GM23338 (cell line): ENCODE data around the gene STKLD1. TPM values are rescaled to one million over a fixed set of nuclear protein-coding genes. Genes with fewer than 3 reads are reported as not detected.
A peak's percentile ranks its signal among the peaks of the same experiment; 100 is the strongest.

Experiments used
- ATAC-seq: fragments of 200-7000 bp; cut with Tn5 transposase; 3 replicates; pipeline ENCODE4 v1.9.1; 2020
- DNase-seq: peaks from one replicate; pipeline ENCODE4 v3.0.0-alpha.2; 2015; ENCODE audit warnings: low spot score
- H2AFZ ChIP-seq: fragments of 200-600 bp; sonication (generic); 2 replicates; pipeline ENCODE4 v1.8.0; 2016; ENCODE audit warnings: antibody characterized with exemption, mild to moderate bottlenecking, moderate library complexity
- H3F3A ChIP-seq: fragments of 200-600 bp; sonication (generic); replicated peaks from 2 replicates; pipeline ENCODE4 v1.8.0; 2017; ENCODE audit warnings: antibody characterized with exemption, mixed run types, low read depth
- H3K27ac ChIP-seq: fragments of 200-600 bp; sonication (generic); 2 replicates; pipeline ENCODE4 v1.6.1; 2016; ENCODE audit warnings: low read depth
- H3K27me3 ChIP-seq: fragments of 200-600 bp; sonication (generic); 2 replicates; pipeline ENCODE4 v1.8.0; 2016; ENCODE audit warnings: mild to moderate bottlenecking, mixed run types, moderate library complexity; ENCODE audit not compliant: insufficient read depth
- H3K36me3 ChIP-seq: fragments of 200-600 bp; sonication (generic); 2 replicates; pipeline ENCODE4 v1.8.0; 2016; ENCODE audit warnings: mild to moderate bottlenecking; ENCODE audit not compliant: insufficient read depth
- H3K4me1 ChIP-seq: fragments of 200-600 bp; sonication (generic); 2 replicates; pipeline ENCODE4 v1.8.0; 2016; ENCODE audit warnings: mild to moderate bottlenecking, moderate library complexity; ENCODE audit not compliant: insufficient read depth
- H3K4me2 ChIP-seq: fragments of 200-600 bp; sonication (generic); 2 replicates; pipeline ENCODE4 v1.7.1; 2017; ENCODE audit warnings: mixed run types
- H3K4me3 ChIP-seq: fragments of 200-600 bp; sonication (generic); 2 replicates; pipeline ENCODE4 v1.6.1; 2016; ENCODE audit warnings: mixed run types
- H3K79me2 ChIP-seq: fragments of 200-600 bp; sonication (generic); replicated peaks from 2 replicates; pipeline ENCODE4 v1.8.0; 2017; ENCODE audit warnings: mild to moderate bottlenecking; ENCODE audit not compliant: insufficient read depth
- H3K9me2 ChIP-seq: fragments of 200-600 bp; sonication (generic); 2 replicates; pipeline ENCODE4 v1.8.0; 2017; ENCODE audit not compliant: insufficient read depth
- H4K20me1 ChIP-seq: fragments of 200-600 bp; sonication (generic); replicated peaks from 2 replicates; pipeline ENCODE4 v1.8.0; 2017; ENCODE audit warnings: mild to moderate bottlenecking; ENCODE audit not compliant: insufficient read depth
- H3K27ac Mint-ChIP-seq: 2 replicates; pipeline ENCODE4 v1.8.0; 2020; ENCODE audit warnings: inconsistent platforms, mild to moderate bottlenecking, moderate library complexity, mixed read lengths
- H3K27me3 Mint-ChIP-seq: 3 replicates; pipeline ENCODE4 v1.8.0; 2022; ENCODE audit warnings: low read depth, mild to moderate bottlenecking, moderate library complexity, mixed read lengths, inconsistent platforms; ENCODE audit not compliant: insufficient read depth, poor library complexity
- H3K36me3 Mint-ChIP-seq: 3 replicates; pipeline ENCODE4 v1.8.0; 2021; ENCODE audit warnings: low read depth, mild to moderate bottlenecking, inconsistent platforms, moderate library complexity, mixed read lengths
- H3K4me1 Mint-ChIP-seq: 3 replicates; pipeline ENCODE4 v1.8.0; 2020; ENCODE audit warnings: mild to moderate bottlenecking, inconsistent platforms, mixed read lengths
- H3K4me3 Mint-ChIP-seq: 3 replicates; pipeline ENCODE4 v1.8.0; 2021; ENCODE audit warnings: moderate library complexity, mild to moderate bottlenecking, inconsistent platforms, mixed read lengths
- H3K9me3 Mint-ChIP-seq: 3 replicates; pipeline ENCODE4 v1.8.0; 2020; ENCODE audit warnings: moderate library complexity, mild to moderate bottlenecking, inconsistent platforms, mixed read lengths
- CREB1 ChIP-seq: fragments of 250-450 bp; sonication (Bioruptor Pico); IDR thresholded peaks from 2 replicates; pipeline ENCODE4 v1.5.0; 2020; ENCODE audit warnings: low read depth, mild to moderate bottlenecking, moderate library complexity
- EZH2 ChIP-seq: fragments of 200-600 bp; sonication (generic); IDR thresholded peaks from one replicate; pipeline ENCODE4 v1.8.0; 2017; ENCODE audit warnings: antibody characterized with exemption, mild to moderate bottlenecking, low read depth; ENCODE audit not compliant: unreplicated experiment
- EZH2phosphoT487 ChIP-seq: fragments of 200-600 bp; sonication (generic); IDR thresholded peaks from one replicate; pipeline ENCODE4 v1.8.1; 2018; ENCODE audit warnings: antibody characterized with exemption; ENCODE audit not compliant: unreplicated experiment
- JUNB ChIP-seq: IDR thresholded peaks from one replicate; pipeline ENCODE4 v1.6.1; 2016; ENCODE audit warnings: antibody characterized with exemption; ENCODE audit not compliant: unreplicated experiment
- NANOG ChIP-seq: IDR thresholded peaks from 2 replicates; pipeline ENCODE4 v1.6.1; 2016; ENCODE audit warnings: antibody characterized with exemption, borderline replicate concordance
- POLR2AphosphoS5 ChIP-seq: IDR thresholded peaks from 2 replicates; pipeline ENCODE4 v1.6.1; 2016; ENCODE audit warnings: antibody characterized with exemption, low read depth
- STAT1 ChIP-seq: IDR thresholded peaks from one replicate; pipeline ENCODE4 v1.6.1; 2016; ENCODE audit warnings: antibody characterized with exemption; ENCODE audit not compliant: unreplicated experiment
- ZNF114 ChIP-seq: fragments of 250-450 bp; sonication (Bioruptor Pico); IDR thresholded peaks from 2 replicates; pipeline ENCODE4 v1.5.0; 2020; ENCODE audit warnings: mild to moderate bottlenecking, moderate library complexity
- ZNF331 ChIP-seq: fragments of 250-450 bp; sonication (Bioruptor Pico); IDR thresholded peaks from 2 replicates; pipeline ENCODE4 v1.5.0; 2020; ENCODE audit warnings: low read depth, mild to moderate bottlenecking, moderate library complexity
- ZNF462 ChIP-seq: fragments of 250-450 bp; sonication (Bioruptor Pico); IDR thresholded peaks from 2 replicates; pipeline ENCODE4 v1.5.0; 2020; ENCODE audit warnings: mild to moderate bottlenecking, moderate library complexity
- polyA plus RNA-seq: library from polyadenylated mRNA; unstranded; fragments of >200 nt; fragmentation: Nextera tagmentation; extraction: Ambion mirVana; gene quantifications from 2 replicates; pipeline ENCODE4 v1.2.1, GENCODE V29; 2016
- total RNA-seq: library from RNA; depleted of rRNA; stranded (reverse); fragments of >200 nt; shearing (Covaris generic); gene quantifications from 2 replicates; pipeline ENCODE4 v1.2.3, GENCODE V29; 2014
- TF ChIP-seq, protein P1 (sequence below): IDR thresholded peaks from 2 replicates; pipeline ENCODE4 v1.6.1; 2016; ENCODE audit warnings: antibody characterized with exemption

The STKLD1 gene
- total and polyA plus RNA-seq, 2 experiments from 2014 or later = 0.57 TPM; not detected in 1

DNA sequence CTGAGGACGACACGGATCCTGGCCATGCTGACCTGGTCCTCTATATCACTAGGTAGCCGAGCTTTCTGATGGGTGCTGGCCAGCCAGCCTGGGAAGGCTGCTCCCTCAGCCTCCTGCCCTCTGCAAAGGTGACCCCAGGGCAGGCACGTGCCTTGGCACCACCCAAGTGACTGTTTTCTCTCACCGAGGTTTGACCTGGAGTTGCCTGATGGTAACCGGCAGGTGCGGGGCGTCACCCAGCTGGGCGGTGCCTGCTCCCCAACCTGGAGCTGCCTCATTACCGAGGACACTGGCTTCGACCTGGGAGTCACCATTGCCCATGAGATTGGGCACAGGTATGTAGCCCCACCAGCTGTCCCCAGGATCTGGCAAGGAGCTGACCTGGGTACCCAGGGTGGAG is 49.8 kb downstream of the STKLD1 start (continued):
- no peak for TF ChIP-seq ZNF462 (CRISPR knock-in tag)
- TF ChIP-seq EZH2phosphoT487 = no peak
- TF ChIP-seq CREB1 (CRISPR knock-in tag) = no peak
- no peak for TF ChIP-seq JUNB
- no peak for TF ChIP-seq NANOG
- no peak for TF ChIP-seq STAT1
- TF ChIP-seq POLR2AphosphoS5 = no peak

DNA sequence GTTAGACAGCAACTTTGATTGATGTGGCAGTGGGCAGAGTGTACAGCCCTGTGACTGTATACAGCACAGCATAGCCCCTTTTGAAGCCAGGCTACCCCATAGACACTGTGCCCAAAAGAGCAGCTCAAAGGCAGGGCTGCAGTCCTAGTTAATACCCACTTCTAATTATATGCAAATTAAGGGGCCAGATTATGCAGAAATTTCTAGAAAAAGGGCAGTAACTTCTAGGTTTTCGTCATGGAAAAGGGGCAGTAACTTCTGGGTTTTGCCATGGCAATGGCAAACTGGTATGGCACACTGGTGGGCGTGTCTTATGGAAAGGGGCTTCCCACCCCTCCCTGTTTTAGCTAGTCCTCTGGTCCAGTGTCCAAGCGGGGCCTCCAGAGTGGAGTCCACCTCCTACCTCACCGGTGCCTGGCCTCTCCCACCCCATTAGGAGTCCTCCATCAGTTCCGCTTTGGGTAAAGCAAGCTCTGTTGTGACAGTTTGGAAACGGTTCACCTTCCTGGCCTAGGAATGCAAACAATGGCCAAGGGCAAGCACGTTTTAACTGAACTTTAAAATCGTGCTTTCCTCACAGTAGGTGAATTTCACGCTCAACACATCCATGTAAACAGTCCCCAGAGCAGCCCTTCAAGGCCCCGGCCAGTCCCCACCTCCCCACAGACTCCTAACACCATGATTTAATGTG is 51.6 kb downstream of the STKLD1 start:
- peaks cover 15% of the 10 kb centered on the region; the same call in 2 of the 3 replicates for H3K9me3 Mint-ChIP-seq
- H4K20me1 ChIP-seq = no peaks in the 10 kb centered on the region
- H3K4me2 ChIP-seq = peak overlapping the region; percentile 88
- H3K27ac Mint-ChIP-seq = no peak overlapping the region
- H3K27me3 ChIP-seq = peaks cover 6% of the 10 kb centered on the region
- no peaks in the 10 kb centered on the region for H3K36me3 ChIP-seq
- H3K79me2 ChIP-seq = no peaks in the 10 kb centered on the region
- H3K4me3 ChIP-seq = peak overlapping the region; percentile 70
- peaks cover 16% of the 10 kb centered on the region for H3K27me3 Mint-ChIP-seq
- peak; percentile 21 for DNase-seq
- no peak overlapping the region for H3K27ac ChIP-seq
- peak overlapping the region; percentile 81 for H3K4me3 Mint-ChIP-seq
- H3K4me1 Mint-ChIP-seq = peaks cover 7% of the 10 kb centered on the region; the same call in 2 of the 3 replicates
- no peak for ATAC-seq
- peaks cover 6% of the 10 kb centered on the region for H3F3A ChIP-seq
- H2AFZ ChIP-seq = no peak overlapping the region
- H3K4me1 ChIP-seq = peaks cover 4% of the 10 kb centered on the region; the same call in 1 of the 2 replicates
- no peaks in the 10 kb centered on the region for H3K9me2 ChIP-seq
- peaks cover 13% of the 10 kb centered on the region for H3K36me3 Mint-ChIP-seq
- no peak for TF ChIP-seq ZNF114
- TF ChIP-seq EZH2 = no peak
- TF ChIP-seq, protein P1, sequence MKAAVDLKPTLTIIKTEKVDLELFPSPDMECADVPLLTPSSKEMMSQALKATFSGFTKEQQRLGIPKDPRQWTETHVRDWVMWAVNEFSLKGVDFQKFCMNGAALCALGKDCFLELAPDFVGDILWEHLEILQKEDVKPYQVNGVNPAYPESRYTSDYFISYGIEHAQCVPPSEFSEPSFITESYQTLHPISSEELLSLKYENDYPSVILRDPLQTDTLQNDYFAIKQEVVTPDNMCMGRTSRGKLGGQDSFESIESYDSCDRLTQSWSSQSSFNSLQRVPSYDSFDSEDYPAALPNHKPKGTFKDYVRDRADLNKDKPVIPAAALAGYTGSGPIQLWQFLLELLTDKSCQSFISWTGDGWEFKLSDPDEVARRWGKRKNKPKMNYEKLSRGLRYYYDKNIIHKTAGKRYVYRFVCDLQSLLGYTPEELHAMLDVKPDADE = no peak
- no peak for TF ChIP-seq ZNF331 (CRISPR knock-in tag)
